ENCODE results near the gene DDX5. TPM values are rescaled to one million over a fixed set of nuclear protein-coding genes. Genes with fewer than 3 reads are reported as not detected.
A peak's percentile ranks its signal among the peaks of the same experiment; 100 is the strongest.

DDX5 gene
- total RNA-seq, 1 donor: 302 TPM

GRCh38 chr17:64455993-64456885 lies 49.9 kb downstream of the DDX5 start:
- TF ChIP-seq CTCF (IDR thresholded peaks at IDR 0.05; ENCODE audit: insufficient read depth, low read length): no peak
- no peak overlapping the region for H3K4me3 ChIP-seq (ENCODE audit: low read depth, low read length)
- DNase-seq (ENCODE audit: low read depth): no peak

- H3K4me3 ChIP-seq (ENCODE audit: low read depth, low read length): peak overlapping the region; percentile 39
- TF ChIP-seq CTCF (IDR thresholded peaks at IDR 0.05; ENCODE audit: insufficient read depth, low read length): no peak
- no peak for DNase-seq (ENCODE audit: low read depth)
Observed at GRCh38 chr17:64449545-64449944, 56.5 kb downstream of the DDX5 start.

GRCh38 chr17:64448665-64449512 lies 57.2 kb downstream of the DDX5 start, which contains the start of gene MILR1:
TSS of gene MILR1 (plus strand) at chr17:64449115. CDS start at chr17:64449169, 54 bp downstream.
- DNase-seq (ENCODE audit: low read depth): peak; percentile 91
- no peak for TF ChIP-seq CTCF (IDR thresholded peaks at IDR 0.05; ENCODE audit: insufficient read depth, low read length)
- peak within 1 kb of the TSS; percentile 51 for H3K4me3 ChIP-seq (ENCODE audit: low read depth, low read length)

Small RNAs within 50 kb of the gene (small RNA-seq; reads per million reads assigned to genes)
- gene ATP5MFP4: not detected

Other genes with a start within 250 kb of the DDX5 start
- gene TEX2, start 243.0 kb downstream of the DDX5 start, total RNA-seq (ENCODE audit: low replicate concordance): 24.4 and 24.6 TPM in 2 replicates
- gene PECAM1, start 115.4 kb downstream of the DDX5 start, total RNA-seq (ENCODE audit: low replicate concordance): 1.2 and 7.4 TPM in 2 replicates
- 4.1 and 52.5 TPM in 2 replicates for gene MILR1, start 57.2 kb downstream of the DDX5 start, total RNA-seq (ENCODE audit: low replicate concordance)
- 8.2 and 34.9 TPM in 2 replicates for gene POLG2, start 9.2 kb downstream of the DDX5 start, total RNA-seq (ENCODE audit: low replicate concordance)
- gene CEP95, start 688 bp upstream of the DDX5 start, total RNA-seq (ENCODE audit: low replicate concordance): 32.8 and 51.7 TPM in 2 replicates
- 38.2 and 90.9 TPM in 2 replicates for gene SMURF2, start 156.0 kb upstream of the DDX5 start, total RNA-seq (ENCODE audit: low replicate concordance)